ENCODE data around the gene IRF1. TPM values are rescaled to one million over a fixed set of nuclear protein-coding genes. Genes with fewer than 3 reads are reported as not detected.
A peak's percentile ranks its signal among the peaks of the same experiment; 100 is the strongest.

Gene IRF1
- total RNA-seq, 1 donor from 2014 or later, result 75.3 TPM

- Histone ChIP-seq H3K4me3 (ENCODE audit: low read depth, low read length) (no peak overlapping the region), H3K27me3 (ENCODE audit: control insufficient read depth, insufficient read depth, low read length) (no peaks in the 10 kb centered on the region), H3K36me3 (ENCODE audit: control insufficient read depth, insufficient read depth, low read length) (no peaks in the 10 kb centered on the region)
- no peak for DNase-seq (ENCODE audit: low read depth)
- TF ChIP-seq CTCF (IDR thresholded peaks at IDR 0.05; ENCODE audit: insufficient read depth, low read length, poor library complexity, severe bottlenecking), result no peak
Measured at GRCh38 chr5:132478366-132478871, 12.2 kb downstream of the IRF1 start.

- no peak for TF ChIP-seq CTCF (IDR thresholded peaks at IDR 0.05; ENCODE audit: insufficient read depth, low read length, poor library complexity, severe bottlenecking)
- Histone ChIP-seq H3K36me3 (ENCODE audit: control insufficient read depth, insufficient read depth, low read length) (no peaks in the 10 kb centered on the region), H3K4me3 (ENCODE audit: low read depth, low read length) (no peak overlapping the region), H3K27me3 (ENCODE audit: control insufficient read depth, insufficient read depth, low read length) (no peaks in the 10 kb centered on the region)
- no peak for DNase-seq (ENCODE audit: low read depth)
Measured at GRCh38 chr5:132477784-132478365, 12.7 kb downstream of the IRF1 start.

GRCh38 chr5:132476876-132477781, 13.4 kb downstream of the IRF1 start:
- Histone ChIP-seq H3K27me3 (ENCODE audit: control insufficient read depth, insufficient read depth, low read length) (no peaks in the 10 kb centered on the region), H3K36me3 (ENCODE audit: control insufficient read depth, insufficient read depth, low read length) (no peaks in the 10 kb centered on the region), H3K4me3 (ENCODE audit: low read depth, low read length) (no peak overlapping the region)
- no peak for DNase-seq (ENCODE audit: low read depth)
- peak; percentile 5 for TF ChIP-seq CTCF (IDR thresholded peaks at IDR 0.05; ENCODE audit: insufficient read depth, low read length, poor library complexity, severe bottlenecking)

- H3K4me3 ChIP-seq (ENCODE audit: low read depth, low read length), result no peak overlapping the region
- no peak for TF ChIP-seq CTCF (IDR thresholded peaks at IDR 0.05; ENCODE audit: insufficient read depth, low read length, poor library complexity, severe bottlenecking)
Measured at GRCh38 chr5:132475987-132476875, 14.3 kb downstream of the IRF1 start.

GRCh38 chr5:132475497-132475882, 15.1 kb downstream of the IRF1 start:
- TF ChIP-seq CTCF (IDR thresholded peaks at IDR 0.05; ENCODE audit: insufficient read depth, low read length, poor library complexity, severe bottlenecking), result no peak
- DNase-seq (ENCODE audit: low read depth), result no peak
- Histone ChIP-seq H3K36me3 (ENCODE audit: control insufficient read depth, insufficient read depth, low read length) (no peaks in the 10 kb centered on the region), H3K27me3 (ENCODE audit: control insufficient read depth, insufficient read depth, low read length) (no peaks in the 10 kb centered on the region), H3K4me3 (ENCODE audit: low read depth, low read length) (no peak overlapping the region)

More at GRCh38 chr5:132475987-132476875, 14.3 kb downstream of the IRF1 start:
- no peak for DNase-seq (ENCODE audit: low read depth)
- Histone ChIP-seq H3K36me3 (ENCODE audit: control insufficient read depth, insufficient read depth, low read length) (no peaks in the 10 kb centered on the region), H3K27me3 (ENCODE audit: control insufficient read depth, insufficient read depth, low read length) (no peaks in the 10 kb centered on the region)

Data from kidney epithelial cell (primary cell).